HepG2 (cell line): ENCODE data around the gene GFOD1. TPM values are rescaled to one million over a fixed set of nuclear protein-coding genes. Genes with fewer than 3 reads are reported as not detected.

Experiments
- ATAC-seq: fragments of 200-7000 bp; cut with Tn5 transposase; 3 replicates; pipeline ENCODE4 v1.9.1; 2020; ENCODE audit warnings: mild to moderate bottlenecking, moderate library complexity
- BruUV-seq: library from RNA; stranded (reverse); fragments of 400-500 nt; replicated peaks from 2 replicates; lab custom pipeline; 2021; lab: Mats Ljungman, UMichigan
- CTCF ChIA-PET: fragments of 300-600 bp; formaldehyde crosslinking; extraction: SDS; loops from one replicate; lab custom pipeline; 2021; ENCODE audit warnings: low total read pairs, inconsistent platforms, low intra/inter-chr PET ratio; lab: Yijun Ruan, JAX
- POLR2A ChIA-PET: fragments of 350-600 bp; sonication (Branson Sonifier 250); formaldehyde crosslinking; loops from one replicate; lab custom pipeline; 2020; ENCODE audit warnings: antibody characterized with exemption, inconsistent platforms; lab: Yijun Ruan, JAX
- DNase-seq: peaks from one replicate; pipeline ENCODE4 v3.0.0-alpha.2; 2015; ENCODE audit warnings: low spot score
- FAIRE-seq: peaks from 3 replicates; lab custom pipeline; 2011; peaks lifted over from hg19 to GRCh38; lab: Jason Lieb, UNC
- H2AFZ ChIP-seq: one replicate; pipeline ENCODE4 v1.6.1; 2011; ENCODE audit warnings: low read length, inconsistent platforms
- H3K27ac ChIP-seq: fragments of 300-600 bp; 3 replicates; pipeline ENCODE4 v1.8.0; 2011; ENCODE audit warnings: mixed run types, mild to moderate bottlenecking, mixed read lengths, low read length, inconsistent platforms; ENCODE audit not compliant: insufficient read depth; ENCODE audit errors: extremely low read length
- H3K27me3 ChIP-seq, 2 experiments: fragments of 200-600 bp in 1 of 2; 2 replicates in 1 of 2; 3 replicates in 1 of 2; pipeline versions ENCODE4 v1.6.0 to v1.8.0; 2011; ENCODE audit warnings: low read length in 2 of 2, mild to moderate bottlenecking in 2 of 2, moderate library complexity in 2 of 2, inconsistent platforms in 1 of 2; ENCODE audit not compliant: insufficient read depth in 2 of 2, control insufficient read depth in 1 of 2
- H3K36me3 ChIP-seq, 2 experiments: fragments of 200-600 bp in 1 of 2; replicated peaks in 1 of 2; 2 replicates in 1 of 2; 3 replicates in 1 of 2; pipeline versions ENCODE4 v1.5.1 to v1.8.0; 2011; ENCODE audit warnings: low read length in 2 of 2, inconsistent platforms in 1 of 2; ENCODE audit not compliant: insufficient read depth in 2 of 2, control insufficient read depth in 1 of 2
- H3K4me1 ChIP-seq: 2 replicates; pipeline ENCODE4 v1.5.1; 2012; ENCODE audit warnings: low read length, inconsistent platforms; ENCODE audit not compliant: insufficient read depth
- H3K4me2 ChIP-seq: 2 replicates; pipeline ENCODE4 v1.6.0; 2011; ENCODE audit warnings: low read depth, low read length, inconsistent platforms
- H3K4me3 ChIP-seq, 3 experiments: fragments of 200-600 bp in 1 of 3; sonication (generic), shearing (Covaris generic) in 1 of 3; replicated peaks in 1 of 3; 2 replicates each; pipeline ENCODE4 v1.5.1; 2011 to 2016; ENCODE audit warnings: low read length in 3 of 3, inconsistent platforms in 2 of 3, low read depth in 2 of 3, mild to moderate bottlenecking in 2 of 3, control low read depth in 1 of 3, mixed read lengths in 1 of 3; ENCODE audit not compliant: insufficient read depth in 1 of 3
- H3K79me2 ChIP-seq: one replicate; pipeline ENCODE4 v1.6.1; 2011; ENCODE audit warnings: low read length, inconsistent platforms; ENCODE audit not compliant: insufficient read depth
- H3K9ac ChIP-seq: 2 replicates; pipeline ENCODE4 v1.6.0; 2011; ENCODE audit warnings: mild to moderate bottlenecking, low read depth, low read length, inconsistent platforms; ENCODE audit not compliant: insufficient read depth
- H3K9me3 ChIP-seq: 2 replicates; pipeline ENCODE4 v1.5.1; 2012; ENCODE audit warnings: mild to moderate bottlenecking, low read length
- H4K20me1 ChIP-seq: 2 replicates; pipeline ENCODE4 v1.6.0; 2011; ENCODE audit warnings: inconsistent platforms, mild to moderate bottlenecking, low read length, moderate library complexity; ENCODE audit not compliant: insufficient read depth
- ATRX ChIP-seq: sonication (generic); formaldehyde crosslinking; IDR thresholded peaks from 2 replicates; pipeline ENCODE4 v1.4.0; 2020; ENCODE audit warnings: missing genetic modification reagents, borderline replicate concordance
- BATF2 ChIP-seq: sonication (generic); formaldehyde crosslinking; IDR thresholded peaks from 2 replicates; pipeline ENCODE4 v1.8.0; 2022; ENCODE audit warnings: mild to moderate bottlenecking, missing genetic modification reagents, moderate library complexity
- GABPA ChIP-seq, 2 experiments: IDR thresholded peaks; 2 replicates each; pipeline ENCODE4 v1.6.1; 2011 to 2016; ENCODE audit warnings: low read depth in 2 of 2, low read length in 1 of 2, missing biosample characterization in 1 of 2, missing genetic modification characterization in 1 of 2
- GATAD2A ChIP-seq: IDR thresholded peaks from 2 replicates; pipeline ENCODE4 v1.6.1; 2016
- REPIN1 ChIP-seq: sonication (generic); formaldehyde crosslinking; IDR thresholded peaks from 2 replicates; pipeline ENCODE4 v1.8.0; 2022; ENCODE audit warnings: missing genetic modification reagents, low read depth, mild to moderate bottlenecking, borderline replicate concordance
- SNAPC5 ChIP-seq: sonication (generic); formaldehyde crosslinking; IDR thresholded peaks from 2 replicates; pipeline ENCODE4 v1.8.1; 2023; ENCODE audit warnings: mild to moderate bottlenecking, missing genetic modification reagents, borderline replicate concordance
- ZNF816 ChIP-seq: sonication (generic); formaldehyde crosslinking; IDR thresholded peaks from 2 replicates; pipeline ENCODE4 v1.8.0; 2022; ENCODE audit warnings: missing genetic modification reagents, mild to moderate bottlenecking, borderline replicate concordance
- WGBS: methylation state at CpG from one replicate; pipeline ENCODE4 v1.1.6; 2017; ENCODE audit warnings: low lambda C conversion rate; 5-methylcytosine and 5-hydroxymethylcytosine counted together
- in situ Hi-C: cut with HindIII; loops from 2 replicates; pipeline ENCODE4 v1.10.0; 2017; ENCODE audit warnings: low pct_unique_long_range_greater_than_20kb; ENCODE audit not compliant: extremely low pct_ligation_motif_present
- intact Hi-C: fragments of 100-400 bp; cut with micrococcal nuclease; formaldehyde crosslinking; loops from one replicate; pipeline ENCODE4 v1.10.0; 2022; ENCODE audit not compliant: unreplicated experiment
- polyA plus RNA-seq, 8 experiments: library from polyadenylated mRNA; depleted of rRNA in 3 of 8; stranded (reverse) in 7 of 8; unstranded in 1 of 8; fragments of >200 nt; fragmentation: Illumina TruSeq in 4 of 8; extraction: Trizol in 4 of 8; gene quantifications; 2 replicates each; pipeline versions ENCODE4 v1.2.1 to v1.2.3, GENCODE V29; 2011 to 2016; ENCODE audit warnings: low read depth in 4 of 8, missing spikeins in 1 of 8, mixed read lengths in 1 of 8; ENCODE audit not compliant: insufficient read depth in 1 of 8
- total RNA-seq, 5 experiments: library from RNA; depleted of rRNA; stranded (reverse); fragments of >200 nt; fragmentation: Illumina TruSeq; extraction: Trizol; gene quantifications; 2 replicates each; pipeline ENCODE4 v1.2.3, GENCODE V29; 2016; ENCODE audit warnings: low read depth in 1 of 5

GFOD1 gene
- total and polyA plus RNA-seq, 2 of the 13 experiments (the other 11 are each of a cell fraction or from before 2014, with no cell fraction given), result 1.9 to 6.4 TPM

DNA sequence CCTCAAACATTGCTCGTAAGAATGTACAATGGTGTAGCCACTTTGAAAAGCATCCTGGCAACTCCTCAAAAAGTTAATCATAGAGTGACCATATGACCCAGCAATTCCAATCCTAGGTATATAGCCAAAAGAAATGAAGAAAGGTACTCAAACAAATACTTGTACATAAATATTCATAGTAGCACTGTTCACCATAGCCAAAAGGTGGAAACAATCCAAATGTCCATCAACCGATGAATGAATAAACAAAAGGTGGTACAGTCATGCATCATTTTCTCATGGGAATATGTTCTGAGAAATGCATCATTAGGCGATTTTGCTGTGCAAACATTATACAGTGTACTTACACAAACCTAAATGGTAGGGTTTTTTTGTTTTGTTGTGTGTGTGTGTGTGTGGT is 84.7 kb downstream of the GFOD1 start (continued):
- TF ChIP-seq BATF2 (CRISPR knock-in tag) (no peak), ZNF816 (CRISPR knock-in tag) (no peak), ATRX (no peak), SNAPC5 (no peak)
- TF ChIP-seq, all 625 proteins: peak for 0

DNA sequence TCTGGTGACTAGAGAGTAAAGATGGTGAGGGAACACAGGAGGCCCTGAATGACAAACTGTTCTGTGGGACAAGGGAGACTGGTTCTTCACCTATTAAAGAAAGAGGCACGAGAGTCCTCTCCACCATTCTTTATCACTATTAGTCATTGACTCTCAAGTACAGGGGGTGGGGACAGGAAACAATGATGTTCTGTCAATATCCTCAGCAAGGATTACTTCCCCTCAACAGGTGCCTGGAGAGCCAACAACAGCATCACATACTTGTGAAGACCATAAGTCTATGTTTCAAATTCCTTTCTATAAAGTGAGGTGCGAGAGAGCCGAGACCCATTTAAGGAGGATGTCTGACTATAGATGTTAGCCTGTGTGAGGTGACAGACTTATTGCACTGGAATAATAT is 86.6 kb downstream of the GFOD1 start:
- BruUV-seq, result no TSS peak
- no peak overlapping the region for H2AFZ ChIP-seq
- H3K27me3 ChIP-seq, result no peaks in the 10 kb centered on the region
- H3K36me3 ChIP-seq, result no peaks in the 10 kb centered on the region
- H3K27ac ChIP-seq, result no peak overlapping the region
- H3K79me2 ChIP-seq, result no peaks in the 10 kb centered on the region
- no peak overlapping the region for H3K4me3 ChIP-seq
- H3K4me1 ChIP-seq, result peaks cover 14% of the 10 kb centered on the region
- intact Hi-C loops, result no loop called here
- in situ Hi-C loops, result no loop called here
- ChIA-PET POLR2A (no interaction called here), CTCF (no interaction called here)
- no peak overlapping the region for H3K4me2 ChIP-seq
- no peak for FAIRE-seq
- no peak for DNase-seq
- WGBS, result 81% methylated on average over 3 of the region's 3 CpGs
- H3K9ac ChIP-seq, result no peak overlapping the region
- no peaks in the 10 kb centered on the region for H4K20me1 ChIP-seq
- TF ChIP-seq GABPA (IDR thresholded peaks at IDR 0.05; ENCODE audit: low read depth, low read length), result no peak
- peak; percentile 31; the same call in 1 of the 2 replicates for TF ChIP-seq GABPA (CRISPR knock-in tag; IDR thresholded peaks at IDR 0.05; ENCODE audit: low read depth)
- TF ChIP-seq GATAD2A, result no peak
- TF ChIP-seq REPIN1 (CRISPR knock-in tag), result no peak
- no peaks in the 10 kb centered on the region for H3K9me3 ChIP-seq
- ATAC-seq, result no peak
